ENCODE data around the gene CREM.
"Not testable (repeated sequence)": the region's sequence is repeated elsewhere in the genome, so short reads cannot be mapped to it uniquely, and the experiment has no call there.

Gene CREM

DNA sequence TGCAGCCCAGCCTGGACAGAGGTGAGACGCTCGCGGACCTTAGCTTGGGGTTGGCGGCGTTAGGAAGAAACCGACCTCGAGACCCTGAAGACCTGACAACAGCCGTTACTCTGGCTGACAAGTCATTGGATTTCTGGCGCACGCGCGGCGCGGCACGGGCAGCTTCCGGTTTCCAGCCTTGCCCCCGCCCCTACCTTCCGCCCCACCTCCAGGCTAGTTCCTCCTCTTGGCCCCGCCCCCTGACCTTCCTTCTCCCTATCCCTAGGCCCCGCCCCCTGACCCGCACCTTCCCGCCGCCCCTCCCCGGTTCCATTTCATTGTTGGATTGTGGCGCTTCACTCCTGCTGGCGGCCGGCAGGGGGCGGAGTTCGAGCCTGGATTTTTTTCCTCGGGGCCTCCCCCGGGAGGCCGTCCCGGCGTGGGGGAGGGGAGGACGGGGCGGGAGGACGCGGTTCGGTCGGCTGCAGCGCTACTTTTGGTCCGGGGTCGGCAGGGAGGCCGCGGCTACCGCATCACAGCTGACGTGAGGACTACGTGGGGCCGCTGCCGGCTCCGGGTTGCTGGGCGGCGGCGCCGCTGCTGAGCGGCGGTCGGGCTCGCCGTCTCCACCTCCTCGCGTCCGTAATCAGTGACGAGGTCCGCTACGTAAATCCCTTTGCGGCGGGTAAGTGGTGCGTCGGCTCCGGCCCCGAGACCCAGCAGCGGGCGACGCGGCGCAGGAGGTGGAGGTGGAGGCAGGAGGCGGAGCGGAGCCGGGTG, at the start of gene CREM:
CREM (plus strand) TSS at position 317 of the 759 bp plus-strand sequence. CDS start 10,990 bp downstream, outside the sequence.
- peak; percentile 98 for DNase-seq (ENCODE audit: low read depth, low spot score)

- DNase-seq (ENCODE audit: low read depth, low spot score) = no peak
These were observed 47.4 kb upstream of the CREM start for GRCh38 chr10:35079265-35079664.

DNA sequence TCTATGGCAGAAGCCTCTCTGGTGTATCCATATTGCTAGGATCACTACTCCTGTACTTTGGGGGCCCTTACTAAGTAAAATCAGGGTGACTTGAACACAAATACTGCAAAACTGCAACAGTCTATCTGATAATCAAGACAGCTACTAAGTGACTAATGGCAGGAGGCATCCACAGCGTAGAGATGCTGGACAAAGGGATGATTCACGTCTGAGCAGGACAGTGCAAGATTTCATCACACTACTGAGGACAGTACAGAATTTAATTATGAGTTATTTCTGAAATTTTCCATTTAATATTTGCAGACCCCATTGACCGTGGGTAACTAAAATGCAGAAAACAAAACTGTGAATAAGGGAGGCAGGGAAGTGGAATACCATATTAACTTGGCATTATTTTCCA, 46.9 kb upstream of the CREM start:
- no peak for DNase-seq (ENCODE audit: low read depth, low spot score)

DNA sequence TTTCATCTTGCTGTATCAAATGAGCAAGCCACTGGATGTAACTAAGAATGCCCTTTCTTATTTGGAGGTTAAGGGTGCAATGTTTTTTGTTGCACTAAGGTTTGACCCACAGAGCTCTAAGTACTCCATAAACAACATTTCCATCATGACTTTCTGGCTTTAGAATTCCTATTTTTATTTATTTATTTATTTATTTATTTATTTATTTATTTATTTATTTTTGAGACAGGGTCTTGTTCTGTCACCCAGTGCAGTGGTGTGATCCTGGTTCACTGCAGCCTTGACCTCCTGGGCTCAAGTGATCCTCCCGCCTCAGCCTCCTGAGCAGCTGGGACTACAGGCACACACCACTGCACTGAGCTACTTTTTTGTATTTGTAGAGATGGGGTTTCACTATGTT, 46.4 kb upstream of the CREM start:
- not testable (repeated sequence) for DNase-seq (ENCODE audit: low read depth, low spot score)

- DNase-seq (ENCODE audit: low read depth, low spot score) = no peak
These were observed 43.4 kb upstream of the CREM start for GRCh38 chr10:35083242-35083641.

DNA sequence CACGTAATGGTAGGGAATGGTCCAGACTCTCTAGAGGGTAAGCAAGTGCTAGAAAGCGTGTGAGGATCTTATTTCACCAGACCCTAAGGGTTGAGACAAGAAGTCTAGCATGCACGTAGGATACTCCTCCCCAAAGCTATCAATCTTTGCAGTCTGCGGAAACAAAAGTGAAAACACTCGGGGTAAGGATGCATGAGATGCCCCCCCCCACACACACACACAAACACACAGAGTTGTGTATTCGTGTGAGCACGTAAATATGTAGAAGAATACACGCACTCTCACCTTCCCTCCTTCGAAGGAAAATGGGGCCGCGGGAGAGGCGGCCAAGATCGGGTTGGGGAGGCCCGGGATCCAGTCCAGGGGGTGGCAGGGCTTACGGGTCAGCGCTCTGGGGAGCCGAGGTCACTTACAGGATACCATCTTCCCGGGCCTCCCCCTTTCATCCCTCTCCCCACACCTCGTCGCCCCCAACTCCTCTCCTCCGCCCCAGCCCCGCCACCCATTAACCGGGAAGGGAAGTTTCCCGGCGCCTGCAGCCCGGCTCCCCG, 37.0 kb upstream of the CREM start:
- peak; percentile 0 for DNase-seq (ENCODE audit: low read depth, low spot score)

DNA sequence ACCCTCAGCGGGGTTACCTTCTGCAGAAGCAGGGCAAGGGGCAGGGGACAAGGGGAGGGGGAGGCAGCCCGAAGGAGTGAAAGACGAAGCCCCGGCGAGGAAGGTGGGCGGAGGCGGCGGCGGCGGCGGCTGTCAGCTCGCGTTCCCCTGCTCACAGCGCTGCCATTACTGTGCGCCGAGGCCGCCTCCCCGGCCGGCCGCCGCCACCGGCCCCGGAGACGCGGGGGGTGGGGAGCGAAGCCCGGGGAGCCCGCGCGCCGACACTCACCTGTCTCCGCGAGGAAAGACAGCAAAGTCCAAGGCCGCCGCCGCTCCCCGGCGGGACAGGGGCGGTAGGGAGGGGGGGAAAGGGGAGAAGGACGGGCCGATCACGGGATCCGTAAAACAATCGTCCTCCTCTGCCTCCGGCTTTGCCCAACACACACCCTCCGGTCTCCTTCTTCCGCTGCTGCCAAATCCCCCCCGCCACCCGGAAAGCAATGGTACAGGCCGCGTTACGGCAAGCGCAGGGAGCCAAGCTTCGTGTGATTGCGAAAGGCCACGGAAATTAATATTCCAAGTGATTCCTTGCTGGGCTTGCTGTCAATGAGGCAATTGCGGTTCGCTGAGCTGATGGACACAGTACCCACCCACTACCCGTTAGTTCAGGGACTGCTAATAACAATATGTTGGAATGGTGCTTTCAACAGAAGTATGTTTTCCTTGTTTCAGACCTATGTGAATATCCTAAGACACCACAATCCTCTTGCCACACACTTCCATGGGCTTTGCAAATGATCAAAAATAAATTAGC, 36.3 kb upstream of the CREM start, which contains the start of gene CUL2:
CUL2 (minus strand) TSS at position 180 of the 793 bp plus-strand sequence. CDS start 19,024 bp downstream, outside the sequence.
- peak; percentile 91 for DNase-seq (ENCODE audit: low read depth, low spot score)

GRCh38 chr10:35091994-35092790, 34.5 kb upstream of the CREM start:
- no peak for DNase-seq (ENCODE audit: low read depth, low spot score)

DNA sequence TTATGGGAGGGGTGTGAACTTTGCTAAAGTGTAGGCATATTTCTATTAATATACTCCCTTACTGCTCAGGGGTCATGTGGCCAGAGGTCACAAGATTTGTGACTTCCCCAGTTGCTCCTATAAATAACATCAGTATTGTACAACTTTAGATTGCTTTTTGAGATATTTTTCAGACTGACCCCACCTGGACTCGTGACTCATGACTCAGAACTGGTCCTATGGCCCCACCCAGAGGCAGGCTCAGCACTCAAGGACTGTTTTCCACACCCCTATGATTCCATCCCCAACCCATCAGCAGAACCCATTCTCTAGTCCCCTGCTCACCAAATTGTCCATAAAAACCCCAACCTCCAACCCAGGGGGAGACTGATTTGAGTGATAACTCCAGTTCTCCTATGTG, 33.8 kb upstream of the CREM start:
- DNase-seq (ENCODE audit: low read depth, low spot score) = no peak

DNA sequence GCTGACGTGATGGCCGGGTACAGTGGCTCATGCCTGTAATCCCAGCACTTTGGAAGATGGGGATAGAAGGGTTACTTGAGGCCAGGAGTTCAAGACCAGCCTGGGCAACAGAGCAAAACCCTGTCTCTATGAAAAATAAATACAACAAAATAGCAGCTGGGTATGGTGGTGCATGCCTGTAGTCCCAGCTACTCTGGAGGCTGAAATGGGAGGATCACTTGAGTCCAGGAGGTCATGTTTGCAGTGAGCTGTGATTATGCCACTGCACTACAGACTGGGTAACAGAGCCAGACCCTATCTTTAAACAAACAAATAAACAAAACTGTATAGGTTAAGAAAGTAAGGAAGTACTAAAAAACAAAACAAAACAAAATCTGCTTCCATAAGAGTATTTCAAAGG, 30.3 kb upstream of the CREM start:
- no peak for DNase-seq (ENCODE audit: low read depth, low spot score)

DNA sequence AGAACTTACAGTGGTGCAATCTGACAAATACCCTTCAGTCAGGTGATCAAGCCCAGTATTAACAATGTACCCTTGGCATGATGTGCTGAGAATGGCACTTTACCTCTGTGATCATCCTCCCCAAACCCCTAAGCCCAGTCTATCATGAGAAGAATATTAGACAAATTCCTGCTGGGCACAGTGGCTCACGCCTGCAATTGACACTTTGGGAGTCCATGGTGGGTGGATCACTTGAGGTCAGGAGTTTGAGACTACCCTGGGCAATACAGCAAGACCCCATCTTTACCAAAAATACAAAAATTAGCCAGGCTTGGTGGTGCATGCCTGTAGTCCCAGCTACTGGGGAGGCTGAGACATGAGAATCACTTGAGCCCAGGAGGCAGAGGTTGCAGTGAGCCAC, 29.1 kb upstream of the CREM start:
- no peak for DNase-seq (ENCODE audit: low read depth, low spot score)

GRCh38 chr10:35103882-35104281, 22.8 kb upstream of the CREM start:
- no peak for DNase-seq (ENCODE audit: low read depth, low spot score)

- no peak for DNase-seq (ENCODE audit: low read depth, low spot score)
These were observed 14.1 kb upstream of the CREM start for GRCh38 chr10:35112571-35112970.

GRCh38 chr10:35119378-35119777, 7.3 kb upstream of the CREM start:
- DNase-seq (ENCODE audit: low read depth, low spot score) = no peak

- no peak for DNase-seq (ENCODE audit: low read depth, low spot score)
These were observed 2.1 kb upstream of the CREM start for GRCh38 chr10:35124540-35124939.

- no peak for DNase-seq (ENCODE audit: low read depth, low spot score)
These were observed 550 bp upstream of the CREM start for GRCh38 chr10:35126062-35126529.

DNA sequence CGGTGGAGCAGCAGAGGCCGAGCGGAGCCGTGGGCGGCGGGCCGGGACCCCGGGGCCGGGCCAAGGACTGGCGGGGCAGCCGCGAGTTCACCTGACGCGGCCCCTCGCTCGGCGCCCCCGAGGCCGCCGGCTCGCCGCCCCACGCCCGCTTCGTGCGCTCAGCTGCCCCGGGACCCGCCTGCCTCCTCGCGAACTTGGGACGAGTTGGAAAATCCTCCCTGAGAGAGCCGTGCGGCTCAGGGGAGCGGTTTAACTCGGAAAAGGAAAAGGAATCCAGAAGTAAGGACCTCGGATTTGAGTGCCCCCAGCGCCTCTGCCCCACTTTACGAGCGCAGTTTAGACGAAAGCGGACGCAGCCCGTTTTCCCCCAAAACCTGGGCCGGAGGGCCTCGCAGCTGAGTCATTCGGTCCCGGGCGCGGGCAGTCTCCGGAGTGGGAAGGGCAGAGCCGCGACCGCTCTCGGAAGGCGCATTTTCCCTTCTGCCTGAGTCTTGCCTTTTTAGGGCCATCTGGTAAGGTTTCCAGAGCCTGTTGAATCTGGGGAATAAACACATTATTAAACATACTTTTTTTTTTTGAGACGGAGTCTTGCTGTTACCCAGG, 744 bp downstream of the CREM start:
- peak; percentile 23 for DNase-seq (ENCODE audit: low read depth, low spot score)

DNA sequence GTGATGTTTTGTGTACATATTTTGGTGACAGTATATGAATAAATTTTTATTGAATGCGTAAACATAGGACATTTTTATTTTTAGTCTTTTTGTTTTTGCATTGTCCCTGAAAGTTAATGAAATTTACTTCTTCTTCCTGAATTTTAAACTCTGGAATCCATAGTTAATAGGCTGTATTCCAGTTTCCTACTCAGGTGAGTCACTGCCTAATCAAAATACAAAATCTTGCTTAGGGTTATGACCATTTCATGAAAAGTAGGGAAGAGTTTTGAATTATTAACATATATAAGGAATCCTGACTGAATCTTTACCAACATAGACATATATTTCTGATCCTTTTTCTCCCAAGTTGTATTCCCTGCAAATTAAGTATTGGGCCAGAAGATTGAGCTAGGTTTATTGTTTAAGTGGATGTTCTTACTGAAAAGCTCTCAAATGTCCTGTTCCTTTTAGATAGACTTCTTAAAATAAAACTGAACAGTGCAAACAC, 2.6 kb downstream of the CREM start:
- DNase-seq (ENCODE audit: low read depth, low spot score) = no peak

DNA sequence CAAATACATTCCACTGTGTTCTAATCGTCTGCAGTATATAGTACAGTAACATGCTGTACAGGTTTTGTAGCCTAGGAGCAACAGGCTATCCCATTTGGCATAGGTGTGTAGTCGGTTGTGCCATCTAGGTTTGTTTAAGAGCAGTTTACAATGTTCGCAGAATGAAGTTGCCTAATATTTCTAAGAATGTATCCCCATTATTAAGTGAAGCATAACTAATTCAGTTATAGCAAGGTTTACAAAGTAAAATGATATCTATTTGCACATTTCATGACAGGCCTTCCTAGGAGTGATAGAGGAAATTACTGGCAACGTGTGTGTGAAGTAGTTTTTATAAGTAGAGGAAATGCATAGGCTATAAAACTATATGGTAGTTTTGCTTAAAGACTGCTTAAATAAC, 4.0 kb downstream of the CREM start:
- no peak for DNase-seq (ENCODE audit: low read depth, low spot score)

- no peak for DNase-seq (ENCODE audit: low read depth, low spot score)
These were observed 6.1 kb downstream of the CREM start for GRCh38 chr10:35132727-35133126.

DNA sequence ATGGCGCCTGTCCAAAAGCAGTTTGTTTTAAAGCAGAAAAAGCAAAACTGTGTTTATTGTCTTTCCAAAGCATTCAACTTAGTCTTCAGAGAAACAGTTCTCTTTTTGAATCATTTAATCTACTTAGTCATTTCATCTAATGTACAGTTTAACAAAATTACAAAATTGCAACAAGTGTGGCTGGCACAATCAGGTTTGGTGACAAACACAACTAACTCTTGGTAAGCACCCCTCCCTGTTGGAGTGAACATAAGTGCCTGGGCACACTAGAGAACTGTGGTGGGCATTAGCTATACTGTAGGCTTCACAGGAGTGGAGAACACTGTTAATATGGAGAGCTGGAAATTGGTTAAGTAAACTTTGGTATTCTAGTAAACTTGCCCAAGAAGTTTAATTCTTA, 6.9 kb downstream of the CREM start:
- DNase-seq (ENCODE audit: low read depth, low spot score) = no peak

Data from activated CD4-positive, CD25-positive, alpha-beta regulatory T cell treated with anti-CD3 and anti-CD28 coated beads, Interleukin-2, amount 50 U/mL, for 16 hours (primary cell).